ENCODE results near the gene U2AF2. TPM values are rescaled to one million over a fixed set of nuclear protein-coding genes. Genes with fewer than 3 reads are reported as not detected.
A peak's percentile ranks its signal among the peaks of the same experiment; 100 is the strongest.

The U2AF2 gene
- total RNA-seq, 1 experiment from 2014 or later = 323 TPM

- H3K27ac ChIP-seq = no peak overlapping the region
- no TSS peak for BruUV-seq (replicated peaks)
Measured at GRCh38 chr19:55649268-55650125, 5.3 kb upstream of the U2AF2 start.

GRCh38 chr19:55650126-55650557 lies 4.7 kb upstream of the U2AF2 start:
- no TSS peak for BruUV-seq (replicated peaks)
- intact Hi-C loops (cut with micrococcal nuclease; ENCODE audit: unreplicated experiment) = loop anchor here (5.0 kb wide), 1 partner anchor 492 kb away; the partner anchor contains the start of gene ZNF444
- H3K27ac ChIP-seq = no peak overlapping the region

More at GRCh38 chr19:55649268-55650125, 5.3 kb upstream of the U2AF2 start:
- intact Hi-C loops (cut with micrococcal nuclease; ENCODE audit: unreplicated experiment) = loop anchor here (5.0 kb wide), 1 partner anchor 493 kb away; the partner anchor contains the start of gene ZNF444
- Histone ChIP-seq H4K20me1 (ENCODE audit: insufficient read depth) (peaks cover 8% of the 10 kb centered on the region; the same call in 1 of the 2 replicates), H3K4me1 (replicated peaks; ENCODE audit: insufficient read depth) (peaks cover 12% of the 10 kb centered on the region), H3F3A (ENCODE audit: insufficient read depth, low read depth) (peaks cover 24% of the 10 kb centered on the region; the same call in 1 of the 2 replicates), H3K4me2 (no peak overlapping the region), H2AFZ (no peak overlapping the region), H3K27me3 (ENCODE audit: insufficient read depth, low read depth) (no peaks in the 10 kb centered on the region), H3K79me2 (ENCODE audit: low read depth) (peaks cover 24% of the 10 kb centered on the region), H3K36me3 (ENCODE audit: low read depth) (peaks cover 6% of the 10 kb centered on the region), H3K9me3 (ENCODE audit: insufficient read depth, low read depth) (no peaks in the 10 kb centered on the region), H3K4me3 (no peak overlapping the region), H3K9me2 (ENCODE audit: insufficient read depth) (no peaks in the 10 kb centered on the region)
- peak in 1 of 2 experiments; percentile 15 for DNase-seq
- POLR2A ChIA-PET (ENCODE audit: unreplicated experiment) = interaction anchor here (0.5 kb wide), 1 partner anchor 103 kb away, joined by 14 read pairs; no protein-coding TSS in a partner anchor
- CTCF ChIA-PET = no interaction called here
- TF ChIP-seq, protein P1, sequence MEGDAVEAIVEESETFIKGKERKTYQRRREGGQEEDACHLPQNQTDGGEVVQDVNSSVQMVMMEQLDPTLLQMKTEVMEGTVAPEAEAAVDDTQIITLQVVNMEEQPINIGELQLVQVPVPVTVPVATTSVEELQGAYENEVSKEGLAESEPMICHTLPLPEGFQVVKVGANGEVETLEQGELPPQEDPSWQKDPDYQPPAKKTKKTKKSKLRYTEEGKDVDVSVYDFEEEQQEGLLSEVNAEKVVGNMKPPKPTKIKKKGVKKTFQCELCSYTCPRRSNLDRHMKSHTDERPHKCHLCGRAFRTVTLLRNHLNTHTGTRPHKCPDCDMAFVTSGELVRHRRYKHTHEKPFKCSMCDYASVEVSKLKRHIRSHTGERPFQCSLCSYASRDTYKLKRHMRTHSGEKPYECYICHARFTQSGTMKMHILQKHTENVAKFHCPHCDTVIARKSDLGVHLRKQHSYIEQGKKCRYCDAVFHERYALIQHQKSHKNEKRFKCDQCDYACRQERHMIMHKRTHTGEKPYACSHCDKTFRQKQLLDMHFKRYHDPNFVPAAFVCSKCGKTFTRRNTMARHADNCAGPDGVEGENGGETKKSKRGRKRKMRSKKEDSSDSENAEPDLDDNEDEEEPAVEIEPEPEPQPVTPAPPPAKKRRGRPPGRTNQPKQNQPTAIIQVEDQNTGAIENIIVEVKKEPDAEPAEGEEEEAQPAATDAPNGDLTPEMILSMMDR (conservative IDR thresholded peaks at IDR 0.05) = no peak
- no peak for TF ChIP-seq EZH2 (IDR thresholded peaks at IDR 0.05; ENCODE audit: low read depth)

DNA sequence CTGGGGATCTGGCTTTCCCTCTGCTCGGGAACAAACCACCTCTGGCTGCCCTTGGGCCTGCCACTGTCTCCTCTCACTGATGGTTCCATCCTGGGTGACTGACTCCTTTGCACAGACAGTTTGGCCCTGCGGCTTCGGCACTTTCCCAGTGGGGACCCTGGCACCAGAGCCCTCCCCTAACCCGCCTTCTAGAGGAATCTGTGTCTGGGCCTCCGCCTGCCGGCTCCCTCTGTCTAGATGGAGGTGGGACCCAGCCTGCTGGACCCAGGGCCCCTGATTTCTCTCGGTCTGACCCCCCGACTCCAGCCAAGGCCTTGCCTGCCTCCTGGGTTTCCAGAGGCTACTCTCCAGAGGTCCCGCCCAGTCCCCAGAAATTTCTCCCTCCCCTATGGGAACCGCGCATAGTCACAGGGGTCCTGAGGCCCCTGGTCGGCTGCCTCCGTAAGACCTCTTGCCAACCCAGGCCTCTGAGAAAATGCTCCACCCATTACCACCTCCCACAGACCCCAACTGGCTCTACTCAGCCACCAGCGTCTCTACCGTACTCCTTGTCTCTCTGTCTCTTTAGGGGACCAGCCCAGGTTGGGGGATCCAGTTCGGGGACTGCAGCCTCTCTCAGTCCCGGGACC lies 4.1 kb upstream of the U2AF2 start:
- H3K36me3 ChIP-seq (ENCODE audit: low read depth) = peaks cover 3% of the 10 kb centered on the region
- no peak overlapping the region for H3K27ac ChIP-seq
- no peaks in the 10 kb centered on the region for H3K9me3 ChIP-seq (ENCODE audit: insufficient read depth, low read depth)
- peaks cover 5% of the 10 kb centered on the region; the same call in 1 of the 2 replicates for H3K4me1 ChIP-seq (replicated peaks; ENCODE audit: insufficient read depth)
- ChIA-PET POLR2A (ENCODE audit: unreplicated experiment) (no interaction called here), CTCF (no interaction called here)
- peaks cover 10% of the 10 kb centered on the region for H4K20me1 ChIP-seq (ENCODE audit: insufficient read depth)
- H3K79me2 ChIP-seq (ENCODE audit: low read depth) = peaks cover 20% of the 10 kb centered on the region
- H3K4me3 ChIP-seq = no peak overlapping the region
- BruUV-seq (replicated peaks) = no TSS peak
- no peak overlapping the region for H2AFZ ChIP-seq
- no peaks in the 10 kb centered on the region for H3K9me2 ChIP-seq (ENCODE audit: insufficient read depth)
- peaks cover 26% of the 10 kb centered on the region; the same call in 1 of the 2 replicates for H3F3A ChIP-seq (ENCODE audit: insufficient read depth, low read depth)
- intact Hi-C loops (cut with micrococcal nuclease; ENCODE audit: unreplicated experiment) = loop anchor here (5.0 kb wide), 1 partner anchor 492 kb away; the partner anchor contains the start of gene ZNF444
- peak in 1 of 2 experiments; percentile 12 for DNase-seq
- no peaks in the 10 kb centered on the region for H3K27me3 ChIP-seq (ENCODE audit: insufficient read depth, low read depth)
- TF ChIP-seq, protein P1 (conservative IDR thresholded peaks at IDR 0.05) = no peak
- TF ChIP-seq EZH2 (IDR thresholded peaks at IDR 0.05; ENCODE audit: low read depth) = no peak
- H3K4me2 ChIP-seq = no peak overlapping the region

More at GRCh38 chr19:55650126-55650557, 4.7 kb upstream of the U2AF2 start:
- H3K4me1 ChIP-seq (replicated peaks; ENCODE audit: insufficient read depth) = peaks cover 5% of the 10 kb centered on the region
- H3K9me2 ChIP-seq (ENCODE audit: insufficient read depth) = no peaks in the 10 kb centered on the region
- peaks cover 6% of the 10 kb centered on the region for H3K36me3 ChIP-seq (ENCODE audit: low read depth)
- peaks cover 8% of the 10 kb centered on the region; the same call in 1 of the 2 replicates for H4K20me1 ChIP-seq (ENCODE audit: insufficient read depth)
- H3K9me3 ChIP-seq (ENCODE audit: insufficient read depth, low read depth) = no peaks in the 10 kb centered on the region
- ChIA-PET POLR2A (ENCODE audit: unreplicated experiment) (interaction anchor here (0.5 kb wide), 1 partner anchor 104 kb away, joined by 14 read pairs; no protein-coding TSS in a partner anchor), CTCF (no interaction called here)
- no peak overlapping the region for H3K4me3 ChIP-seq
- no peak overlapping the region for H2AFZ ChIP-seq
- H3K27me3 ChIP-seq (ENCODE audit: insufficient read depth, low read depth) = no peaks in the 10 kb centered on the region
- TF ChIP-seq EZH2 (IDR thresholded peaks at IDR 0.05; ENCODE audit: low read depth) = no peak
- TF ChIP-seq, protein P1 (conservative IDR thresholded peaks at IDR 0.05) = no peak
- no peak overlapping the region for H3K4me2 ChIP-seq
- no peak for DNase-seq
- peaks cover 26% of the 10 kb centered on the region; the same call in 1 of the 2 replicates for H3F3A ChIP-seq (ENCODE audit: insufficient read depth, low read depth)
- H3K79me2 ChIP-seq (ENCODE audit: low read depth) = peaks cover 20% of the 10 kb centered on the region
